ENCODE data around the gene LRP8.

The LRP8 gene

DNA sequence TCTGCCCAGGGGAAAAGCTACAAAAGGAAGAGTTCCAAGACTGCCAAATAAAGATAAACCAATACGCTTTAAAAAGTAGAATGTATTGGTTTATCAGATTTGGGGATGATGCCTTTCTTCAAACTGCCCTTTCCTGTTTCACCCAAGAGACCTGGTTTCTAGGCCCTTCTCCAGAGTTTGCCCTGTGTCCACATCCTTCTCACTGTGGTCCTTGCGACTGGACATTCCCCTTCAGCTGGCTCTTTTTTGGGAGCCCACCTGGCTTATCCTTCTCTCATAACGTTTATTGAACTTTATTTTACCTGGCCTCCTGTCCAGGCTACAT, 106.9 kb downstream of the LRP8 start:
- DNase-seq (ENCODE audit: low read depth): no peak
- no peak for TF ChIP-seq CTCF (IDR thresholded peaks at IDR 0.05; ENCODE audit: low read depth, low read length, missing control alignments)
- H3K4me3 ChIP-seq (ENCODE audit: low read depth, low read length): peak overlapping the region; percentile 92

GRCh38 chr1:53220171-53220961, 107.5 kb downstream of the LRP8 start, which contains the start of gene CZIB:
TSS of gene CZIB (minus strand) at chr1:53220634. CDS start at chr1:53220575, 59 bp downstream.
- TF ChIP-seq CTCF (IDR thresholded peaks at IDR 0.05; ENCODE audit: low read depth, low read length, missing control alignments): no peak
- peak; percentile 87 for DNase-seq (ENCODE audit: low read depth)
- H3K4me3 ChIP-seq (ENCODE audit: low read depth, low read length): peak within 1 kb of the TSS; percentile 92

- peak overlapping the region; percentile 92 for H3K4me3 ChIP-seq (ENCODE audit: low read depth, low read length)
- TF ChIP-seq CTCF (IDR thresholded peaks at IDR 0.05; ENCODE audit: low read depth, low read length, missing control alignments): no peak
- no peak for DNase-seq (ENCODE audit: low read depth)
Measured at GRCh38 chr1:53219711-53220110, 108.2 kb downstream of the LRP8 start.

DNA sequence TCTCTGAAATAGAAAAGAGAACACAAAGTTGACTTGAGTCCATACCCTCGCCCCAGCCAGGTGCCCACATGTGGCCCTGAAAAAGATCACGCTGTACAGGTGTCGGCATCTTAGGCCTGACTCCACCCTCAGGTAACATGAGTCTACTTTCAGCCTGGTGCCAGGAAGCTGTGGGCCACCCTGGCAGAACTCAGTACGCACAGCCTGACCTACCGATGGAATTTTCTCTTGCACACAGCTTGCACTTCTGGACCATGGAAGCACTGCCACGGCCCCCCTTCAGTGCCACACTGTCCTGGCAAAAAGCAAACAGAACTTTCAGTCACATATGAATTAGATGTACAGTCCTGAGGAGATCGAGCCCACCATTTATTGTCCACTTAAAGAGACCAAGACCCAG, 109.7 kb downstream of the LRP8 start:
- no peak for TF ChIP-seq CTCF (IDR thresholded peaks at IDR 0.05; ENCODE audit: low read depth, low read length, missing control alignments)
- no peak overlapping the region for H3K4me3 ChIP-seq (ENCODE audit: low read depth, low read length)

GRCh38 chr1:53214376-53214940, 113.4 kb downstream of the LRP8 start:
- DNase-seq (ENCODE audit: low read depth): no peak
- TF ChIP-seq CTCF (IDR thresholded peaks at IDR 0.05; ENCODE audit: low read depth, low read length, missing control alignments): no peak
- no peak overlapping the region for H3K4me3 ChIP-seq (ENCODE audit: low read depth, low read length)

More for the DNA sequence above, 109.7 kb downstream of the LRP8 start:
- DNase-seq (ENCODE audit: low read depth): no peak

DNA sequence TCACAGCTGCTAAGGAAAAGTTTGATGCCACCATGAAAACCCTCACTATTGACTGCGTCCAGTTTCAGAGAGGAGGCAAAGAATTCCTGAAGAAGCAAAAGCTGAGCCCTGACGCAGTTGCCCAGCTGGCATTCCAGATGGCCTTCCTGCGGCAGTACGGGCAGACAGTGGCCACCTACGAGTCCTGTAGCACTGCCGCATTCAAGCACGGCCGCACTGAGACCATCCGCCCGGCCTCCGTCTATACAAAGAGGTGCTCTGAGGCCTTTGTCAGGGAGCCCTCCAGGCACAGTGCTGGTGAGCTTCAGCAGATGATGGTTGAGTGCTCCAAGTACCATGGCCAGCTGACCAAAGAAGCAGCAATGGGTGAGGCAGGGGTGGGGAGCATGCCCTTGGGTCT, 116.9 kb downstream of the LRP8 start:
- DNase-seq (ENCODE audit: low read depth): no peak
- TF ChIP-seq CTCF (IDR thresholded peaks at IDR 0.05; ENCODE audit: low read depth, low read length, missing control alignments): no peak
- no peak overlapping the region for H3K4me3 ChIP-seq (ENCODE audit: low read depth, low read length)

DNA sequence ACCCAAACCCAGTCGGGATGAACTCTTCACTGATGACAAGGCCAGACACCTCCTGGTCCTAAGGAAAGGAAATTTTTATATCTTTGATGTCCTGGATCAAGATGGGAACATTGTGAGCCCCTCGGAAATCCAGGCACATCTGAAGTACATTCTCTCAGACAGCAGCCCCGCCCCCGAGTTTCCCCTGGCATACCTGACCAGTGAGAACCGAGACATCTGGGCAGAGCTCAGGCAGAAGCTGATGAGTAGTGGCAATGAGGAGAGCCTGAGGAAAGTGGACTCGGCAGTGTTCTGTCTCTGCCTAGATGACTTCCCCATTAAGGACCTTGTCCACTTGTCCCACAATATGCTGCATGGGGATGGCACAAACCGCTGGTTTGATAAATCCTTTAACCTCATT, 117.5 kb downstream of the LRP8 start:
- DNase-seq (ENCODE audit: low read depth): no peak
- TF ChIP-seq CTCF (IDR thresholded peaks at IDR 0.05; ENCODE audit: low read depth, low read length, missing control alignments): no peak
- no peak overlapping the region for H3K4me3 ChIP-seq (ENCODE audit: low read depth, low read length)
